GM08714 (cell line): ENCODE data around the gene DPP10.
"Not testable (repeated sequence)": the region's sequence is repeated elsewhere in the genome, so short reads cannot be mapped to it uniquely, and the experiment has no call there.

Experiments used
- H3K4me3 ChIP-seq: fragments of 200-500 bp; sonication (Bioruptor generic); 2 replicates; pipeline ENCODE4 v1.5.1; 2014; ENCODE audit warnings: mild to moderate bottlenecking, low read length, inconsistent platforms
- ZNF274 ChIP-seq: IDR thresholded peaks from 2 replicates; pipeline ENCODE4 v1.6.1; 2012; ENCODE audit warnings: mild to moderate bottlenecking, low read depth, low read length

Gene DPP10

DNA sequence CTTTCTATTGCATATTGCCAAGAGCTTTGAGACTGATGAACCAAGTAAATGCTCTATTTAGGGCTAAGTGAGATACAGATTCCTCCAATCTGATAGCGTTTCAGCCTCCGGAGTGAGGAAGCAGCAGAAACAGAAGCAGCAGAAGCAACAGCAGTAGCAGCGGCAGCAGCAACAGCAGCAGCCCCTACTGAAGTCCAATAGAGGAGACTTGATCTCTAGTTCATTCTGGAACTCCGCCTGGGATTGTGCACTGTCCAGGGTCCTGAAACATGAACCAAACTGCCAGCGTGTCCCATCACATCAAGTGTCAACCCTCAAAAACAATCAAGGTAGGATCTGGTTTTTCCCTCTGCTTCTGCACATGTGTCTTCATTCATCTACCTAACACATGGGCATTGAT, at the start of gene DPP10:
DPP10 (plus strand) TSS at position 132 of the 400 bp plus-strand sequence.
- no peak within 1 kb of the TSS for H3K4me3 ChIP-seq
- TF ChIP-seq ZNF274: no peak

DNA sequence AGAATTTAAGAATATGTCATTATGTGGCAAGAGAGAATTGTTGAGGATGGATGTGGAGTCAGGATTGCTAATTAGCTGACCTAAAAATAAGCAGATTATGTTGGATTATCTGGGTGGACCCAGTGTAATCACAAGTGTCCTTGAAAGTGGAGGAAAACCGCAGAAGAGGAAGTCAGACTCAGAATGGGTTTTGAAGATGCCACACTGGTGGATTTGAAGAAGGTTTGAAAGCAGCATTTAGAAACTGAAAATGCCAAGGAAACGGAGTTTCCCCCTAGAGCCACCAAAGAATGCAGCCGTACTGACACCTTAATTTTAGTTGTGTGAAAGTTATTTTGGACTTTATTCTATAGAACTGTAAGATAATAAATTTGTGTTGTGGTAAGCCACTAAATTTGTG, 41.6 kb upstream of the DPP10 start:
- no peak for TF ChIP-seq ZNF274
- H3K4me3 ChIP-seq: no peak overlapping the region

DNA sequence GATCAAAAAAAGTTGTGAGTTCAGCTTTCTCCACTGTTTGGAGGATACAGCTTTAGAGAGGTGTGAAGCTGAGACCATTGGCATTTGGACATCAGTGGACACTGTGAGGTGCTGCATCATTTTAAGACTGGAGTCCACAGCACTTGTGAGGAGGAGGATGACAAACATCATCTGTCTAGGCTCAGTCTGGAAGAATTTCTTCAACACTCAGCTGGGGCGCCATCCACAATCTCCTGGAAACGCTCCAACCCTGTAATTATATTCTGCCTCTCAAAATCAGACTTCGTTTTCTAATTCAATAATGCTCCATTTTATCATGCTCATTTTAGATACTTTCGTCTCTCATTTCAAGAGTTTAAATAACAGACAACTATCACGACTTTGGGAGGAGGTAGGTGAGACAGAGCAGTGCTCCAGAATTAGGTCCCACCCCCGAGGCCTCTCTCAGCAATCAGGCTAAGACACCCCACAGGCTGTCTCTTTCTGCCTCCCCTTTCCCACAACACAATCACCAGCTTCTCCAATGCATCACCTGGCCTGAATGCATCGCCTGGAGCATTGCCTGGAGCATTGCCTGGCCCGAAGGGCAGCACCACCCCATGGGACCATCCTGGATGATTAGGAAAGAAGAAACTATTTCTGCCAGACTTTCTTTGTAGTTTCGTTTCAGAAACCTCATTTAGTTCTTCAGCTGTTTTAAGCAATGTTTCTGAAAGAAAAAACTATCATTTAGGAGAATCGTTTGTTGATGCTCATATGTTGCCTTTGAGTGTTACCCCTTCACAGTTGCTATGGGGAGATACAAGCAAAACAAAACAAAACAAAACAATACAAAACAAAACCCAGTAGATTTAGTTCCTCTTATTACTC, 37.0 kb upstream of the DPP10 start:
- no peak for TF ChIP-seq ZNF274
- H3K4me3 ChIP-seq: no peak overlapping the region

DNA sequence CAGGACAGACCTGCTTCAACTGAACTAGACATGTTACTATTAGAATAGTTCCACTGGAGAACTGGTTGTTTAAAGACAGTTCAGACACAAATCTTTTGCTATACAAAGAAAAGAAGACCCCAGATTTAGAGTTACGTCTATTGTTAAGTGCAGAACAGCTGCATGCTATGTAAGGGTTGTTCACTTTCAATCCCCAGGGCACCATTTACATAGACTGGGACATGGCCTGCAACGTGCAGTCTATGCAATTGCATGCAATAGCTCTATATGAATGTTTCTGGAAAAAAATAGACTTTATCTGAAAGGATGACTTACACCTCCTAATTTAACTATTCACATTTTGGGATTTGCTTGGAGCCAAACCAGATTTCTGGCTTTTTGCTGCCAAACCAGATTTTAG, 36.1 kb upstream of the DPP10 start:
- TF ChIP-seq ZNF274: no peak
- H3K4me3 ChIP-seq: no peak overlapping the region

DNA sequence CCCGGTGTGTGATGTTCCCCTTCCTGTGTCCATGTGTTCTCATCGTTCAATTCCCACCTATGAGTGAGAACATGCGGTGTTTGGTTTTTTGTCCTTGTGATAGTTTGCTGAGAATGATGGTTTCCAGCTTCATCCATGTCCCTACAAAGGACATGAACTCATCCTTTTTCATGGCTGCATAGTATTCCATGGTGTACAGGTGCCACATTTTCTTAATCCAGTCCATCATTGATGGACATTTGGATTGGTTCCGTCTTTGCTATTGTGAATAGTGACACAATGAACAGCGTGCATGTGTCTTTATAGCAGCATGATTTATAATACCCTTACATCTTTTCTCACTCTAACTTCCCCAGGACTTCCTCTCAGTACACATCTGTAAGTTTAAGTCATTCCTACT, 35.1 kb upstream of the DPP10 start:
- H3K4me3 ChIP-seq: not testable (repeated sequence)

DNA sequence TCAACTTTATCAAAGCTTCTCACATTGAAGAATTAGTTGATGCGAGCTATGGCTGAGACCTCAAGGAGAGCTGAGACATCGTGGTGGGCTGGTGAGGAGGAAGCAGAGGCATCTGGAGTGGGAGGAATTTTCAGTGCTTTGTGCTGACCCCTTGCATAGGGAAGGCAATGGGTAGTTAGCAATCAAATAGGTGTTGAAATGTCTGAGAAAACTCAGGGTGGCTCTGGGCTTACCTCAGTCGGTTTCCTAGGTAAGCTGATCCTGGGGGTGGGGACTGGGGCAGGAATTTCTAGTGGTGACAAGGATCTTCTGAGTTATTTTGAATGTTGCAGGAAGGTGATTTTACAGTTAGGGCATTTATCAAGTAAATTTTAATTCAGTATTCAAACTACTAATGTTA, 20.7 kb upstream of the DPP10 start:
- no peak for TF ChIP-seq ZNF274
- no peak overlapping the region for H3K4me3 ChIP-seq

DNA sequence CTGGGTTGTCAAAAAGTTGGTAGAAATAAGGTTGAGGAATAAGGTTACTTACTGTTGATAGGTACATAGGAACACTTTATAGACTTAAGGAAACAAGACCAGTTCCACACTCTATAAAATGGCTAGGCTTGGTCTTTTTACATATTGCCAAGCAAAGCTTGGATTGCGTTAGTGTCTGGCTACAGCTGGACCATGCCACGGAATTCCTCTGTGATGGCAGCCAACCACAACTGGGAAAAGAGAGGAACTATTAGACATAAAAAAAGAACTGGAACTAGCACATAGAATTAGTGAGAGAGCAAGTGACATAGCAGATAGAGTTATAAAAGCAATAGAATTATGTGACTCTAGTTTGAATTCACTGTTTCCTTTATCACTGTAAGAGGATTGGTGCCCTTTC, 17.7 kb upstream of the DPP10 start:
- no peak for TF ChIP-seq ZNF274
- no peak overlapping the region for H3K4me3 ChIP-seq

DNA sequence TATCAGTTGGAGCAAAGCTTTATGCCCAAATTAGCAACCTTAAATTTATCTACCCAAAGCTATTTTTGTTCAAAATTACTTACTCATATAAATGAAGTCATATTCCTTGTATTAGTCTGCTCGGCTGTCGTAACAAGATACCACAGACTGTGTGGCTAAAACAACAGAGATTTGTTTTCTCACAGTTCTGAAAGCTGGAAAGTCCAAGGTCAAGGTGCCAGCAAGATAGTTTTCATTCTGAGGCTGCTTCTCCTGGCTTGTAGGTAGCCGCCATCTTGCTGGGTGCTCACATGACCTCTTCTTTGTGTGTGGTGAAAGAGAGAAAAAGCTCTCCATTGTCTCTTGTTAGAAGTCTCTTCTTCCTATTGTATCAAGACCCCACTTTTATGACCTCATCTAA, 15.7 kb upstream of the DPP10 start:
- no peak overlapping the region for H3K4me3 ChIP-seq

DNA sequence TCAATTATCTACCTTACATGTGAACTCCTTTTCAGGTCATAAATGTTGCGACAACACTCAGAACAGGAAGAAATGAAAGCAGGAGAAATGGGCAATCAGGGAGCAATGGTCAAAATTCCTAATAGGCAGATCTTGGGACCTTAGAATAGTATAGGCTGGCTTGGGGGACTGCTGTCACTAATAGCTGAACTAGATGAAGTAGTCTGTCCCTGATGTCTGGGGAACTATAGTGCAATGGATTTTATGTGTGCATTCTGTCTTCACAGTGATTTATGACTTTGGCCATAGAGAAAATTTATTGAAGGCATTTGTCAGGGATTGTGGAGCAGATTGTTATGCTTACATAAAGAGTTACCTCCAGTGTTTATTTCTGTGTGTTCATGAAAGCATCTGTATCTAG, 6.1 kb upstream of the DPP10 start:
- H3K4me3 ChIP-seq: no peak overlapping the region
- TF ChIP-seq ZNF274: no peak

More for the DNA sequence above, 15.7 kb upstream of the DPP10 start:
- no peak for TF ChIP-seq ZNF274

DNA sequence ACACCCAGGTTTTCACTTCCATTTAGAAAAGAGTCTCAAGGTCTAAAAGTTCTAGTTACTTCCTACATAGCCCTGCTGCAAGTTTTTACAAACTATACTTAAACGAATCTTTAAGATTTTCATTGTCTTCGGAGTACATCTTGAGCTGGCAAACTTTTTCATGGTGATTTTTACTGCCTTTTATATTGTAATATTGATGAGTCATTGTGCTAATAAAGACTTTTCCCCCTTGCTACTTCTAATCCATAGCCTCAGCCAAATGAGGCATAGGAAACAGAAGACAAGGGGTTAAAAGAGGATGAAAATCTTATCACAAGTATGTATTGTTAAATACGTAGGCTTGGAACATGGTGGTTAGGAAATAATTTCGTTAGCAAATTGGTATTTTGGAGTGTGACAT, 4.1 kb downstream of the DPP10 start:
- H3K4me3 ChIP-seq: no peak overlapping the region
- no peak for TF ChIP-seq ZNF274

DNA sequence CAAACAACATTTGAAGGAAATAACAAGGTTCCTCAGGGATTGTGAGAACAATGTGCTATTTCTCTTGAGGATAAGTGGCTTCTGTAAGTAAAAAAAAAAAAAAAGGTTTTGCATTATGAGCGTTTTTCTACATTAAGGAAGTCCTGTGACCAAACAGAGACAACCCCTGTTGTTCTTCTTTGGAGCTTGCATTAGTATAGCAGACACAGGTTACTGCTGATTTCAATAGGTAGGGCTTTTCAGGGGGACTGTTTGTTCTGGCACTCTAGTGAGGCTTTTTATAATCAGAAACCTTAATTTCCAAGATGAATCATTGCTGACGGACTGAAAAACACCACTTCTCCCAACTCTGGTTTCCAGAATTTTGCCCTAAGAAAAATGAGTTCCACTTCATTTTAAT, 8.2 kb downstream of the DPP10 start:
- no peak for TF ChIP-seq ZNF274
- no peak overlapping the region for H3K4me3 ChIP-seq

DNA sequence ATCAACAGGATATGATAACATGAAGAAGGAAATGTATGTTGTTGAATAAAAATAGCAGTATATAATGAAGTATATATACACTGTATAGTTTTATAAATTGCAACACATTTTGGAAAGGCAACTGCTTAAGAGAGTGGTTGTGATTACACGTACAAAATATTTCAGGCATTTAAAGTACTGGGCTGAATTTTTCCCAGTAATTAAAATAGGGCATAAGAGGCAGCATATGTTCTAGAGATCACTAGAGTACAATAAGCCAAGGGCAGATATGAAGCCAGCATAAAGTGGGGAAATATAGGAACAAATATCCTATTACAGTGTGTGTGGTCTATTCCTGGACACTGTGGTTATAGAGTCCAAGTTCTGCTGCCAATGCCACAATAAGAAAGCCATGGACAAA, 14.1 kb downstream of the DPP10 start:
- no peak overlapping the region for H3K4me3 ChIP-seq
- no peak for TF ChIP-seq ZNF274

DNA sequence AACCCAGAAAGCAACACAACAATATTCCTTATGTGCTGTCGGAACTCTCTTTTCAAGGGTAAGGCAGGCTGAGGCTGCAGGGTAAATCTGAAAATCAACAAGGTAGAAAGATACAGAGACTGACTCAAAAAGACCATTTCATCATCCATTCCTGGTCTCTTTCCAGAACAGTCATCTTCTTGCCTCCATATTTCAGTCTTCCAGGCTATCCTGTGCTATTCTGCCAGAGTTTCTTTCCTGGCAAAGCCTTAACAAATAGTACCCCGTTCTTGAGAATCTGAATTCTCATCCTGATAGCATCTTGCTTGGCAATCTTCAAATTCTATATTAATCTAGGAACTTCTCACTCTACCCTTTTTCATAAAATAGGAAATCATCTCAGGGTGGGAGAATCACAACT, 15.5 kb downstream of the DPP10 start:
- no peak for TF ChIP-seq ZNF274

DNA sequence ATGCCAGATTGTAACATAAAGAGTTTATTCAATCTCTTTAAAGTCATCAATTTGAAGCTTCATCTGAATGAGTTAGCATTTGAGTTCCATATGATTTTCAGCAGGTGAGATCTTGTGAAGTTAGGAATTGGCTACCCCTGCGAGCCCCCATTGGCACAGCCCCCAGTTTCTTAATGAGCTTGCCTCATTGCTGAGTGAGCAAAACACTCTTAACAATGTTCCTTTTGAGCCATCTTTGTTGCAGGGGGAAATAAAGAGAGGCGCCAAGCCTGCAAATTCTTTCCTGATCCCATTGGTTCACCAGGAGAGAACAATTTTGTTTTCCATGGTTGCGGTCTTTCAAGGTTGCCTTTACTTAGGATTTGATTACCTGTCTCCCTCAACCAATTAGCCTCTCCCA, 18.7 kb downstream of the DPP10 start:
- no peak overlapping the region for H3K4me3 ChIP-seq
- TF ChIP-seq ZNF274: no peak

More for the DNA sequence above, 15.5 kb downstream of the DPP10 start:
- H3K4me3 ChIP-seq: no peak overlapping the region

DNA sequence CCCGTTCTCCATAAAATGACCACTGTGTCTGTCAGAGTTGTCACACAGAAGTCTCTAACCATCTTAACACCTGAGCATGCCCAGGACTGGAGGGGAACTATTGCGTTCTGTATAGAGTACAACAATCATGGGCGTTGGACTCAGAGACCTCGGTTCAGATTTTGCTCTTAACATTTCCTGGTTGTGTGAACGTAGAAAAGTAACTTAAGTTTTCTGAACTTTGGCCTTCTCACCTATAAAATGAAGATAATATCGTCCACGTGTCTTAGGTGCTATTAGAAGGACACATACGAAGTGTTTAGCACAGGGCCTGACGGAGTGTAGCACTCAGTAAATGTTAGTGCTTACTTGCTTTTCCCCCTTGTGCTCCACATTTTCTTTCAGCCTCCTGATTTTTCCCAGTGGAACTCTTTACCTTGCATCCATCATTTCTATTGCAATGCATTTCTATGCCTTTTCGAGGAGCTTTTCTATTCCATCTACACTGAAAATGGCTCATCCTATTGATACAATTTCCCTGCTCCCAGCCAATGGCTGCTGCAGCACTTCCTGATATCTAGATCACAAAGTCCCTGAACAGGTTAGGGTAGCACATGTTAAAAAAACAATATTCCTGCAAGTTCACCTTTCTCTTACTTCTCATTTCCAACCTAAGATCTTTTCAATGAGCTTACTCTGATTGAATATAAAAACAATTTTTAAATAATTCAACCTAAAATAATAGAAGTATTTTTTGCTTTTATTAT, 22.7 kb downstream of the DPP10 start:
- no peak for TF ChIP-seq ZNF274
- H3K4me3 ChIP-seq: no peak overlapping the region
